IPS DF 4.7 (cell line): ENCODE measurements around the gene CROCC.
"Not testable (repeated sequence)": the region's sequence is repeated elsewhere in the genome, so short reads cannot be mapped to it uniquely, and the experiment has no call there.

Experiments used
- DNase-seq: peaks from one replicate; pipeline ENCODE4 v3.0.0-alpha.2; 2013; ENCODE audit warnings: low spot score; ENCODE audit errors: extremely low read depth

CROCC gene

DNA sequence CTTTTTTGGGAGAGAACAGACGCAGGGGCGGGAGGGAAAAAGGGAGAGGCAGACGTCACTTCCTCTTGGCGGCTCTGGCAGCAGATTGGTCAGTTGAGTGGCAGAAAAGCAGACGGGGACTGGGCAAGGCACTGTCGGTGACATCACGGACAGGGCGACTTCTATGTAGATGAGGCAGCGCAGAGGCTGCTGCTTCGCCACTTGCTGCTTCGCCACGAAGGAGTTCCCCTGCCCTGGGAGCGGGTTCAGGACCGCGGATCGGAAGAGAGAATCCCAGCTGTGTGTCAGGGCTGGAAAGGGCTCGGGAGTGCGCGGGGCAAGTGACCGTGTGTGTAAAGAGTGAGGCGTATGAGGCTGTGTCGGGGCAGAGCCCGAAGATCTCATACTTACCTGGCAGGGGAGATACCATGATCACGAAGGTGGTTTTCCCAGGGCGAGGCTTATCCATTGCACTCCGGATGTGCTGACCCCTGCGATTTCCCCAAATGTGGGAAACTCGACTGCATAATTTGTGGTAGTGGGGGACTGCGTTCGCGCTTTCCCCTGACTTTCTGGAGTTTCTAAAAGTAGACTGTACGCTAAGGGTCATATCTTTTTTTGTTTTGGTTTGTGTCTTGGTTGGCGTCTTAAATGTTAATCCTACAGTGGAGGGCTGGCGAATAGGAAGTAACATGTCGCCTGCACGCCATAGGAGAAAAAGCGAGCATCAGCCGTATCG is 26.0 kb upstream of the CROCC start, which contains the start of gene RNU1-2:
Gene RNU1-2 (plus strand): TSS at position 383 of the 718 bp plus-strand sequence.
- not testable (repeated sequence) for DNase-seq

DNA sequence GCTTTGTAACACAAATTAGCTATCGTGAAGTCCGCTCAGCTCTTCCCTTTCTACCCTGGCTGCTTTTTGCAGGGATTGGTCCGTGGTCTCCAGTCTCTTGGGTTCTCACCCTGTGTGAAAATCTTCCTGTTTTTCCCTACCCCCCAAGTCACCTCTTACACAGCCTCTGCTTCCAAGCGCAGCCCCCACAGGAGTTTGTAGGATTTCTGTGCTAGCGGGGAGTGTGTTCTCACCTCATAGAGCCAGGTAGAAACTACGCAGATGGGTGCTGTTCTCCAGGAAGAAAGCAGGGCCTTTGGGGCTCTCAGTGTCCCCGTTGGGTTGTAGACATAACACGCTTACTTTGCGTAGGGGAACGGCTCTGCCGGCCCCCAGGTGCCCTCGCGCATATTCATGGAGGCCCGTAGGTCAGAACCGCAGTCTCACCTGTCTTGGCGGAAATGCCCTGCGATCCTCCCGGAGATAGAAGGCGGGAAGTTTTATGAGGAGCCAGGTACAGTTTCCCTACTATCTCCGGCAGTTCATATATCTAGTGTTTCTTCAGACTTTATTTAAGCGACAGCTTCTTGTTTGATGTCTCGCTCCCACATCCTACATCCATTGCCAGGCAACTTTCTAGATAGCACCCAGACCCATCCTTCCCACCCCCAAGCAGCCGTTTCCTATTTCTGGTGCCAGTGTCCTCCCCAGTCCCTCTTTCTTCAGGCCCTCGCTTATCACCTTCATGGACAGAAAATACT is 25.2 kb upstream of the CROCC start:
- not testable (repeated sequence) for DNase-seq

DNA sequence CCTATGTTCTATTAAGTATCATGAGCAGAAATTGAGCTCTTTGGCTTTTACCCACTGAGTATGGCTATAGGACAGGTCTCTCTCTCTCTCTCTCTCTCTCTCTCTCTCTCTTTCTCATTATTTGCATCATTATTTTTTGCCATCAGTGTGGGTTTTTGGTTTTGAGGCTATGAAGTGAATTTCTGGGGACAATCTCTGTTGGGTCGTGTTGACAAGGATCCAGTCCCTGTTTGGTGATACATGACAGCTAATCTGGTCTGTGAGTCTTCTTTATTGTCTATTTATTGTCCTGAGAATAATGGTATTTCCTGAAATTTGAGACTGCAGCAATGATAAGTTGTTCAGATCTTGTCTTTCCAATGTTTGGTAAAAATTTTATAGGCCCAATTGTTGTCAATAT is 24.1 kb upstream of the CROCC start:
- DNase-seq: not testable (repeated sequence)

- not testable (repeated sequence) for DNase-seq
Measured at GRCh38 chr1:16898298-16898697, 23.4 kb upstream of the CROCC start.

GRCh38 chr1:16899020-16899419 is 22.7 kb upstream of the CROCC start:
- DNase-seq: not testable (repeated sequence)

DNA sequence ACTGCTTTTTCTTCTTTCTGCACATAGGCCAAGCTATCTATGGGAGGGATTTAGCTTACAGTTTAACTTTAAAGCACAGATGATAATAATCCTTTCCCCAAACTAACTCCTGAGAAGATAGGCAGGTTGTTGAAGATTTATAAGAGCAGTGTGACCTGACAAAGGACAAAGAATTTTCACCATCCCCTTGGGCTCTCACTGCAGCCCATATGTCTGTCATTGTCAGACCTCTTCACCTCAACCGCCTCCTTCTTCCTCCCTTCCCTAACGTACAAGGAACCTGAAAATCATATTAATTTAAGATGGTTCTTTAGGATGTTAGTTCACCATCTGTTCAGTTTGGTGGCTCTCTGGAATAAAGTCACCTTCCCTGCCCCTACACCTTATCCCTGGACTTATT is 21.0 kb upstream of the CROCC start:
- DNase-seq: no peak

GRCh38 chr1:16901371-16901770 is 20.4 kb upstream of the CROCC start:
- not testable (repeated sequence) for DNase-seq

DNA sequence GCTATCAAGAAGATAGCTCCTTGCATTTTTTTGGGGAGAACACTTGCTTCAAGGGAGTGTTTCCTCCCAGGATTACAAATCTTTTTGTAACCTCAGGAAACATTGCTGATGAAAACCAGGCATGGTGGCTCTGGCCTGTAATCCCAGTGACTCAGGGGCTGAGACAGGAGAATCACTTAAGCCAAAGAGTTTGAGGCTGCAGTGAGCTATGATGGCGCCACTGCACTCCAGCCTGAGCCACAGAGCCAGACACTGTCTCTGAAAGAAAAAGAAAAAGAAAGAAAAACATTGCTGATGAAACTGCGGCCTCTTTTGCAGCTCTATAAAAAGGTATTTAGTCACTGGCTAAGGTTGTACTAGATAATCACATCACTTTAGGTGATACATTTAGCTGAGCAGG is 18.7 kb upstream of the CROCC start:
- no peak for DNase-seq

DNA sequence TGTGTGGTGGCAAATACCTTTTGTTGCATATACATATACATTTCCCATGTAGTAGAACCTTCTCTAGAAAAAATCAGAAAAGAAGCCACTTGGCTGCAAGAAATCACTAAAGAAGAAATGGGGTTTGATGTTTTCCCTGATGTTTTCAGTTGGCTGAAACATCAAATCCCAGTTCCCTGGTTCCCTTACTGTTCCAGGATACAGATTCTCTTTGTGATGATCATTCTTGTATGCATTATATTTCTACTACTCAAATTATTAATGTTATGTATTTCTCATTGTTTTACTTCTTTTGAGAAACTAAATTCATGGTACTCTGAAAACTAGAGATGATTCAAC is 18.3 kb upstream of the CROCC start:
- DNase-seq: no peak

GRCh38 chr1:16904560-16905109 is 17.1 kb upstream of the CROCC start:
- DNase-seq: peak; percentile 98

- DNase-seq: no peak
Measured at GRCh38 chr1:16905110-16905867, 16.4 kb upstream of the CROCC start.

- DNase-seq: no peak
Measured at GRCh38 chr1:16905868-16906702, 15.6 kb upstream of the CROCC start.

- DNase-seq: no peak
Measured at GRCh38 chr1:16906873-16907272, 14.9 kb upstream of the CROCC start.

DNA sequence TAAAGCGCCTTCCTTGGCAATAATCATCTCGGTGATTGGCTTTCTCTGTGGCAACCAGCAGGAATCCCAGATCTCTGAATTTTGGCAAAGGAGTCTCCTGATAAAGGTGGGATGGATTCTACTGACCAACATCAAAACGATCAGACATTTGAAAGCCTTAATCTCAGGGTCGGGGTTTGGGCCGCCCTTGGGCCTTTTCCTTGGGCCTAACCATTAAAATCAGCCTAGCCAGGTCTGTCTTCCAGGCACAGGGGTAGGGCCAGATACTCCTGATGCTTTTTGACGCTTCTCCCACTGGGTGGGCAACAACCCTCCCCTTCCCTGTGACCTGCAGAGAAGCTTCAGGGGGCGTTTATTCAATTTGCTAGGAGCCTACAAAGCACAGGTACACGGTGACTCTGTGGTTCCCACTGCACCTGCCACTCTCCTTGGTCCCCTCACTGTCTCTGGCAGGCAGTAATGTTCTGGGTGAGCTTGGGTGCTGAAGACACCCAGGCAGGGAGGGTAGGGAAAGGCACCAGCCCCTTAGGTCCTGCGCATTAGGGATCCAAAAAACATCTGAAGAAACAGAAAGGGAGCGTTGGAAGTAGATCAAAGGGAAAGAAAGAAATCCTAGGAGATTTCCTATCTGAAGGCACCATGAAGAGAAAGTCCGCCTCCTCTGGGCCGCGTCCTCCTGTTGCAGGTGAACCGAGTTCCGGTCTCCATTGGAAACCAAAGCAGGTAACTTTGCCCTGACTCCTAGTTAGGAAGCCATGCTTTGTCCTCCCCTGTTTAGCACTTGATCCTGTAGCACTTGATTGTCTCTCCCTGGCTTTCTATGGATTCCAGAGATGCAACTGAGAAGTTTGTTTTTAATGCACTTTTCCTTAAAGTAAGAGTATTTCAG is 13.6 kb upstream of the CROCC start:
- no peak for DNase-seq

GRCh38 chr1:16911851-16912721 is 9.6 kb upstream of the CROCC start:
- DNase-seq: not testable (repeated sequence)

DNA sequence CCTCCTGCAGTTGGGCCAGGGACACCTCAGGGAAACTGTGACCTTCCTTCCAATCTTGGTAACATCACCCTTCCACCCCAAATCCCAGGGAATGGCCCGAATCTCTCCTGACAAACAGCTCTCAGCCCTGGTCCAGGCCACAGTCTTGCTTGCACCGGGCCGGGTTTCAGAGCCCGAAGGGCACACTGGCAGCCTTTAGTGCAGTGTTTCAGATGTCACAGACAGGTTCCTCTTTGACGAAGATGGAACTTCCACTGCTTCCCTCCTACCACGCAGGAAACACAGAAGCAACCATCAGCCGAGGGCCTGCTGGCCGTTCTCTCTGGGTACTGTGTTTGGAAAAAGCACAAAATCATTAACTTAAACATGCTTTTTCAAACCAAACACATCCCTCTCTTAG is 9.0 kb upstream of the CROCC start:
- not testable (repeated sequence) for DNase-seq

DNA sequence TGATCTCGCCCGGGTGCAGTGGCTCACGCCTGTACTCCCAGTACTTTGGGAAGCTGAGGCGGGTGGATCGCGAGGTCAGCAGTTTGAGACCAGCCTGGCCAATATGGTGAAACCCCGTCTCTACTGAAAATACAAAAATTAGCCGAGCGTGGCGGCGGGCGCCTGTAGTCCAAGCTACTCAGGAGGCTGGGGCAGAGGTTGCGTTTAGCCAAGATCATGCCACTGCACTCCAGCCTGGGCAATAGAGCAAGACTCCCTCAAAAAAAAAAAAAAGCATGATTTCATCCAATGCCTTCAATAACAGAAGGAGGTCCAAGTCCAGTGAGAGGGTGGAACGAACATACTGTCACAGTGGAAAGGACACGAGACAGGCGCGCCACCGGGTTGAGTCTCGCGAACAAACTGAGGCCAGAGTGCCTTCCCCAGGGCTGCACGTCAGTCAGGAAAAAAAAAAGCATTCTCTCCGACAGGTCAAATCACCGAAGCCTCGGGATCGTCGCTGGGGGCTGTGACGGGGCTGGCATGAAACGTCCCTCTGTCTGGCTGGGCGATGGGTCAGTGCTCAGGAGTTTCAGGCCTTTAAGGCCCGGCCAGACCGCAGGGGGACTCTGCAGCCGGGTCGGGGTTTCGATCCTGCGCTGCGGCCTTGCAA is 8.4 kb upstream of the CROCC start:
- no peak for DNase-seq

DNA sequence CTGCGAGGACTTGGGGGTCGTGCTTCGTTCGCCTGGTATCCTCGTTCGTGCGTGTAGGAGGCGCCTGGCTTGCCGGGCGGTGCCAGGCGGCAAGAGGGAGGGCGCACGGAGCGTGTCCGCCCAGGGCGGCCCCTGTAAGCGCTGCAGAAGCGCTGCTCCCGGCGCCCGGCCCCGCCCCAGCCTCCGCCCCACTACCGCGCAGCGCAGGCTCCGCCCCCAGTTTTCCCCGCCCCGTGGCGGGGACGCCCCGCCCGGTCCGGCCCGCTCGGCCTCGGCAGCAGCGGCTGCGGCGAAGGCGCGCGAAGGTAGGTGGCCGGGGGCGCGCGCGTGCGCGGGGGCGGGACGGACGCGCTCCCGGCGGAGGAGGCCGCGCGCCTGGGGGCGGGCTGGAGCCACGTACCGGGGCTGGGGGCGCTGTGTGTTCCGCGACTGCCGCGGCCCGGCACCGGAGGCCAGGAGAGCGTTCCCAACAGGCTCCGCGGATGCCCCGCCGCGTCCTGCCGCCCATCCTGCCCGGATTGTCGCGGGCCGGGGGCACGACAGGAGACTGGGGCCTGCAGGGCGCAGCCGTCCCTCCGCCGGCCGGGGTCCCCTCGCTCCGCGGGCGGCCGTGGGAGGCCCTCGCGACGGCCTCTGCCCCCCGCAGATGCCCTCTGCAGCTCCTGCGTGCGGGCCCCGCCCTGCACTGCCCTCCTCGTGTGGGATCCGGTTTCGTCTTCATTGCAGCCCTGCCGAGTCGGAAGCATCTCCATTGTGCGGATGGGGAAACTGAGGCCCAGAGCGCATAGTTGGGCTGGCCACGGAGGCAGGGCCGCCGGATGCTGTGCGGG is 7.7 kb upstream of the CROCC start:
- no peak for DNase-seq
